ENCODE data around the gene ENO1.

Gene ENO1

DNA sequence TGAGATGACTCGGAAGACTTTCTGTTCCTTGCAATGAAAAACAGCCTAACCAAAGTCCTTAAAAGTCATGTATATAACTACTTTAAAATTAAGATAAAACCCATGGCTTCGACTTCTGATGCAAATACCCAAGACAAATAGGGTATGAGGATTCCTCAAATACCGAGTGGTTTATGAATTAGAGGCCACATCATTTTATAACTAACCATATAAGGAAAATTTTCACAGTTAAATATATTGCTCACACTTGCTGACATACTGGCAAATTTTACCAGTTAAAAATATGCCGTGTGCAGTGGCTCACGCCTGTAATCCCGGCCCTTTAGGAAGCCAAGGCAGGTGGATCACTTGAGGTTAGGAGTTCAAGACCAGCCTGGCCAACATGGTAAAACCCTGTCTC lies 66.4 kb downstream of the ENO1 start:
- DNase-seq: no peak
